ENCODE results near the gene EPHA4.
"Not testable (repeated sequence)": the region's sequence is repeated elsewhere in the genome, so short reads cannot be mapped to it uniquely, and the experiment has no call there.

Gene EPHA4

DNA sequence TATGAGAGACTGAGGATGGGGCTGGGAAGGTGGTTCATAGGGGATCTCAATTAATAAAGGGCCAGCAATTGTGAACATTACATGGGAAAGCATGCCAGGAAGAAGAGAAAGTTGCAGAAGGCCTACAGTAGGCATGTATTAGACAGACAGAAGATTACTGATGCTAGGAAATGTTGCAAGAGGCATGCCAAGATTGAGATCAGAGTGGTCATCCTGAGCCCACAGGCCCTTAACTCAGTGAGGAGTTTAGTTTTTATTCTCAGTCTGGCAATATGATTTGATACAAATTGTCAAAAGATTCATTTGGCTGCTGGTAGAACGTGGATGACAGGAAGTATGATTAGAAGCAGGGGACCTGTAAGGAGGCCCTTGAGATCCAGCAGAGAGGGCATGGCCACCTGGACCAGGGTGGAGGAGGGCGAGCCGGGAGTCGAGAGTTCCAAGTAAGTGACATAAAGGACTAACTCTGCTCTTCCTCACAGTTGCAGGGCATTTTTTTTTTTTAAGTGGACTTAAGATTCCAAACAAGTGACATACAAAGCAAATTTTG is 54.9 kb downstream of the EPHA4 start:
- H3K4me3 ChIP-seq (IDR thresholded peaks at IDR 0.05; ENCODE audit: insufficient read depth, low read depth, low read length), result no peak overlapping the region
- no peak overlapping the region for H3K27ac ChIP-seq
- TF ChIP-seq, protein P1, sequence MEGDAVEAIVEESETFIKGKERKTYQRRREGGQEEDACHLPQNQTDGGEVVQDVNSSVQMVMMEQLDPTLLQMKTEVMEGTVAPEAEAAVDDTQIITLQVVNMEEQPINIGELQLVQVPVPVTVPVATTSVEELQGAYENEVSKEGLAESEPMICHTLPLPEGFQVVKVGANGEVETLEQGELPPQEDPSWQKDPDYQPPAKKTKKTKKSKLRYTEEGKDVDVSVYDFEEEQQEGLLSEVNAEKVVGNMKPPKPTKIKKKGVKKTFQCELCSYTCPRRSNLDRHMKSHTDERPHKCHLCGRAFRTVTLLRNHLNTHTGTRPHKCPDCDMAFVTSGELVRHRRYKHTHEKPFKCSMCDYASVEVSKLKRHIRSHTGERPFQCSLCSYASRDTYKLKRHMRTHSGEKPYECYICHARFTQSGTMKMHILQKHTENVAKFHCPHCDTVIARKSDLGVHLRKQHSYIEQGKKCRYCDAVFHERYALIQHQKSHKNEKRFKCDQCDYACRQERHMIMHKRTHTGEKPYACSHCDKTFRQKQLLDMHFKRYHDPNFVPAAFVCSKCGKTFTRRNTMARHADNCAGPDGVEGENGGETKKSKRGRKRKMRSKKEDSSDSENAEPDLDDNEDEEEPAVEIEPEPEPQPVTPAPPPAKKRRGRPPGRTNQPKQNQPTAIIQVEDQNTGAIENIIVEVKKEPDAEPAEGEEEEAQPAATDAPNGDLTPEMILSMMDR (conservative IDR thresholded peaks at IDR 0.05; ENCODE audit: low read depth, low read length), result no peak
- no peaks in the 10 kb centered on the region for H3K79me2 ChIP-seq (ENCODE audit: insufficient read depth, low read depth)
- no peak overlapping the region for H3K9ac ChIP-seq
- H3K4me1 ChIP-seq (ENCODE audit: low read depth, poor library complexity, severe bottlenecking), result no peaks in the 10 kb centered on the region
- H2AFZ ChIP-seq (ENCODE audit: low read depth), result no peak overlapping the region
- H3K36me3 ChIP-seq (ENCODE audit: insufficient read depth), result no peaks in the 10 kb centered on the region
- H3K4me2 ChIP-seq, result no peak overlapping the region
- no peaks in the 10 kb centered on the region for H3K27me3 ChIP-seq (ENCODE audit: insufficient read depth, low read depth)
- H4K20me1 ChIP-seq (ENCODE audit: insufficient read depth), result no peaks in the 10 kb centered on the region

GRCh38 chr2:221515864-221516263 is 56.2 kb downstream of the EPHA4 start:
- no peaks in the 10 kb centered on the region for H4K20me1 ChIP-seq (ENCODE audit: insufficient read depth)
- no peaks in the 10 kb centered on the region for H3K79me2 ChIP-seq (ENCODE audit: insufficient read depth, low read depth)
- TF ChIP-seq, protein P1 (conservative IDR thresholded peaks at IDR 0.05; ENCODE audit: low read depth, low read length), result no peak
- no peak overlapping the region for H3K27ac ChIP-seq
- H3K4me3 ChIP-seq (IDR thresholded peaks at IDR 0.05; ENCODE audit: insufficient read depth, low read depth, low read length), result no peak overlapping the region
- H3K9ac ChIP-seq, result no peak overlapping the region
- H2AFZ ChIP-seq (ENCODE audit: low read depth), result no peak overlapping the region
- H3K4me2 ChIP-seq, result no peak overlapping the region
- no peaks in the 10 kb centered on the region for H3K4me1 ChIP-seq (ENCODE audit: low read depth, poor library complexity, severe bottlenecking)
- no peaks in the 10 kb centered on the region for H3K36me3 ChIP-seq (ENCODE audit: insufficient read depth)
- no peaks in the 10 kb centered on the region for H3K27me3 ChIP-seq (ENCODE audit: insufficient read depth, low read depth)

DNA sequence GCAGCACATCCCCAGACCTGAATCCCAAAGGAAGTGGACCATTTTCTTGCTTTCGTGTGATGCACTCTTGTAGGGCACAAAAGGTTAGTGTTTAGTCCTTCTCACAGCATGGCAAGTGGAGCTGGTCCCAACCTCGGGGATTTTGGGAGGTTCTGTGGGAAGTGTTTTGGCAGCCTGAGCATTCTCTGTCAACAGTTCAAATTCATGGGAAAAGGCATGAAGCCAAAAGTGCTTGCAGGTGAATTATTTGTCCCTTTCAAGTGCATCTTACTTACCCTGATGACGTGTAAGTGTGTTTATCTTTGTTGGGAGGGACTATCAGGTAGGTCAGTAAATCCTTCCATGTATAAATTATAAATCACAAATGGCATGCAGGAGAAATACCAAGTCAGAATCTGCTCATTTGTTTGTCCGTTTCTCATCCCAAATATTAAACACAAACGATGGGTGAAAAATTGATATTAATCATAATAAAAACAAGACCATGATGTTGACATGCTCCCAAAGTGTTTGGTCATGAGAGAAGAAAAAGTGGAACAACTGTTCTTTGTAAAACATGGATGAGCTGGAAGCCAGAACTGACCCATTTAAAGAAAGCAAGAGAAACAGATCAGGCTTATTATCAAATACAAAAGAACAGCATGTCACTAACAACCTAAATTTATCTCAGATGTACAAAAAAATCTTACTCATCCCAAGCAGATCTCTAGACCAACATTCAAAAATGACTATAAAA is 57.6 kb downstream of the EPHA4 start:
- Histone ChIP-seq H3K36me3 (ENCODE audit: insufficient read depth) (no peaks in the 10 kb centered on the region), H3K4me2 (no peak overlapping the region), H3K4me3 (IDR thresholded peaks at IDR 0.05; ENCODE audit: insufficient read depth, low read depth, low read length) (no peak overlapping the region), H3K27me3 (ENCODE audit: insufficient read depth, low read depth) (no peaks in the 10 kb centered on the region), H3K4me1 (ENCODE audit: low read depth, poor library complexity, severe bottlenecking) (no peaks in the 10 kb centered on the region), H3K79me2 (ENCODE audit: insufficient read depth, low read depth) (no peaks in the 10 kb centered on the region), H3K27ac (no peak overlapping the region), H4K20me1 (ENCODE audit: insufficient read depth) (no peaks in the 10 kb centered on the region), H3K9ac (no peak overlapping the region), H2AFZ (ENCODE audit: low read depth) (no peak overlapping the region)
- TF ChIP-seq, protein P1 (conservative IDR thresholded peaks at IDR 0.05; ENCODE audit: low read depth, low read length), result no peak

DNA sequence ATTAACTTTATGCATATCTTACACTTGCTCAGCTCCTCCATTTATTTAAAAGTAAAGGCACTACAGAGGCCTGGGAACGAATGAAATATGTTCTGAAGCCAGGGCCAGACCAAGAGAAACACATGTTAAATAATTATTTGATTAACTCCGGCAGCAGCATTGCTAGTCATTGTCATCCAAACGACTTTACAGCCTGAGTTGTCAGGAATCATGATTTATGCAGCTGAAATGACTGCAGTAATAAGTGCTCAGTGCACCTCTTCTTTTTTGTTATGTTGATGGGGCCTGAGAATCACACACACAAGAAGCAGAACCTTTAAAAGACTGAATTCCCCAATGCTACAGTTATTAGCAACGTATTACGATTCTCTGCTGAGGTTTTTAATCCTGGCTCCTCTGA is 58.9 kb downstream of the EPHA4 start:
- TF ChIP-seq, protein P1 (conservative IDR thresholded peaks at IDR 0.05; ENCODE audit: low read depth, low read length), result no peak
- Histone ChIP-seq H3K4me1 (ENCODE audit: low read depth, poor library complexity, severe bottlenecking) (no peaks in the 10 kb centered on the region), H2AFZ (ENCODE audit: low read depth) (no peak overlapping the region), H3K27ac (no peak overlapping the region), H3K4me3 (IDR thresholded peaks at IDR 0.05; ENCODE audit: insufficient read depth, low read depth, low read length) (no peak overlapping the region), H3K79me2 (ENCODE audit: insufficient read depth, low read depth) (no peaks in the 10 kb centered on the region), H3K4me2 (no peak overlapping the region), H3K36me3 (ENCODE audit: insufficient read depth) (no peaks in the 10 kb centered on the region), H3K9ac (no peak overlapping the region), H3K27me3 (ENCODE audit: insufficient read depth, low read depth) (no peaks in the 10 kb centered on the region), H4K20me1 (ENCODE audit: insufficient read depth) (no peaks in the 10 kb centered on the region)

GRCh38 chr2:221511325-221511724 is 60.8 kb downstream of the EPHA4 start:
- H3K79me2 ChIP-seq (ENCODE audit: insufficient read depth, low read depth); H3K36me3 ChIP-seq (ENCODE audit: insufficient read depth); H3K27me3 ChIP-seq (ENCODE audit: insufficient read depth, low read depth); H3K4me2 ChIP-seq; H2AFZ ChIP-seq (ENCODE audit: low read depth); H4K20me1 ChIP-seq (ENCODE audit: insufficient read depth); H3K27ac ChIP-seq; H3K4me1 ChIP-seq (ENCODE audit: low read depth, poor library complexity, severe bottlenecking); H3K4me3 ChIP-seq (IDR thresholded peaks at IDR 0.05; ENCODE audit: insufficient read depth, low read depth, low read length); H3K9ac ChIP-seq: not testable (repeated sequence)

Measured in KMS-11 (cell line).